K562 (cell line): ENCODE measurements around the gene NEU3. TPM values are rescaled to one million over a fixed set of nuclear protein-coding genes. Genes with fewer than 3 reads are reported as not detected.

ENCODE experiments used
- ATAC-seq: fragments of 200-7000 bp; cut with Tn5 transposase; 3 replicates; pipeline ENCODE4 v1.9.1; 2020; ENCODE audit warnings: moderate library complexity
- BruUV-seq: library from RNA; stranded (reverse); fragments of 400-500 nt; replicated peaks from 2 replicates; lab custom pipeline; 2021; lab: Mats Ljungman, UMichigan
- CTCF ChIA-PET: fragments of 300-600 bp; formaldehyde crosslinking; extraction: SDS; loops from one replicate; lab custom pipeline; 2021; ENCODE audit warnings: low intra/inter-chr PET ratio; lab: Yijun Ruan, JAX
- POLR2A ChIA-PET: fragments of 300-600, 350-650 bp; sonication (Branson Sonifier 250); formaldehyde crosslinking; extraction: SDS; loops from one replicate; lab custom pipeline; 2021; ENCODE audit warnings: antibody characterized with exemption, inconsistent platforms; lab: Yijun Ruan, JAX
- DNase-seq, 4 experiments: peaks; one replicate each; pipeline versions ENCODE4 v3.0.0 to v3.0.0-alpha.2; 2011 to 2018; ENCODE audit warnings: low spot score in 3 of 4, mixed read lengths in 3 of 4; ENCODE audit errors: extremely low read depth in 1 of 4
- FAIRE-seq: peaks from 2 replicates; lab custom pipeline; 2011; peaks lifted over from hg19 to GRCh38; lab: Jason Lieb, UNC
- H2AFZ ChIP-seq: 2 replicates; pipeline ENCODE4 v1.6.0; 2011; ENCODE audit warnings: low read depth, low read length, control low read depth, inconsistent platforms
- H3K27ac ChIP-seq: fragments of 200-600 bp; 3 replicates; pipeline ENCODE4 v1.8.0; 2011; ENCODE audit warnings: low read depth, mild to moderate bottlenecking, control low read depth, inconsistent platforms, low read length, moderate library complexity, mixed read lengths; ENCODE audit errors: extremely low read depth
- H3K27me3 ChIP-seq, 2 experiments: fragments of 300-600 bp in 1 of 2; 2 replicates in 1 of 2; 3 replicates in 1 of 2; pipeline versions ENCODE4 v1.6.0 to v1.8.0; 2011; ENCODE audit warnings: inconsistent platforms in 2 of 2, low read length in 2 of 2, mild to moderate bottlenecking in 1 of 2, mixed read lengths in 1 of 2, moderate library complexity in 1 of 2; ENCODE audit not compliant: control insufficient read depth in 2 of 2, insufficient read depth in 2 of 2
- H3K36me3 ChIP-seq: fragments of 300-600 bp; 3 replicates; pipeline ENCODE4 v1.8.0; 2011; ENCODE audit warnings: mild to moderate bottlenecking, low read length, inconsistent platforms; ENCODE audit not compliant: control insufficient read depth, insufficient read depth
- H3K4me1 ChIP-seq, 2 experiments: fragments of 200-600 bp in 1 of 2; replicated peaks in 1 of 2; 2 replicates in 1 of 2; 3 replicates in 1 of 2; pipeline versions ENCODE4 v1.5.1 to v1.8.0; 2011; ENCODE audit warnings: inconsistent platforms in 2 of 2, low read length in 2 of 2, mild to moderate bottlenecking in 1 of 2, mixed read lengths in 1 of 2, moderate library complexity in 1 of 2; ENCODE audit not compliant: control insufficient read depth in 2 of 2, insufficient read depth in 2 of 2
- H3K4me2 ChIP-seq: 2 replicates; pipeline ENCODE4 v1.6.1; 2011; ENCODE audit warnings: low read length, control low read depth, inconsistent platforms, mixed read lengths; ENCODE audit not compliant: insufficient read depth
- H3K4me3 ChIP-seq: fragments of 200-600 bp; sonication (generic), shearing (Covaris generic); 2 replicates; pipeline ENCODE4 v1.5.1; 2016; ENCODE audit warnings: control low read depth, inconsistent platforms
- H3K79me2 ChIP-seq: fragments of 200-600 bp; 3 replicates; pipeline ENCODE4 v1.8.0; 2011; ENCODE audit warnings: low read length, inconsistent platforms; ENCODE audit not compliant: control insufficient read depth, insufficient read depth
- H3K9ac ChIP-seq, 2 experiments: 2 replicates each; pipeline versions ENCODE4 v1.6.0 to v1.6.1; 2011; ENCODE audit warnings: low read depth in 2 of 2, low read length in 2 of 2, control low read depth in 1 of 2, inconsistent platforms in 1 of 2, mild to moderate bottlenecking in 1 of 2, mixed read lengths in 1 of 2; ENCODE audit not compliant: insufficient read depth in 1 of 2
- H3K9me1 ChIP-seq: one replicate; pipeline ENCODE4 v1.6.0; 2011; ENCODE audit warnings: inconsistent platforms, mild to moderate bottlenecking, low read length, moderate library complexity; ENCODE audit not compliant: control insufficient read depth, insufficient read depth
- H3K9me3 ChIP-seq: replicated peaks from 2 replicates; pipeline ENCODE4 v1.5.1; 2011; ENCODE audit warnings: low read depth, low read length, inconsistent platforms; ENCODE audit not compliant: control insufficient read depth, insufficient read depth
- H4K20me1 ChIP-seq: replicated peaks from 2 replicates; pipeline ENCODE4 v1.6.1; 2011; ENCODE audit warnings: low read length, inconsistent platforms, mixed read lengths; ENCODE audit not compliant: control insufficient read depth, insufficient read depth
- EZH2 ChIP-seq: IDR thresholded peaks from 2 replicates; pipeline ENCODE4 v1.6.1; 2012; ENCODE audit warnings: low read depth, mild to moderate bottlenecking, inconsistent platforms, low read length, borderline replicate concordance
- MITF ChIP-seq: IDR thresholded peaks from 2 replicates; pipeline ENCODE4 v1.6.1; 2014; ENCODE audit warnings: antibody characterized with exemption
- NR0B1 ChIP-seq: fragments of 450-650 bp; IDR thresholded peaks from one replicate; pipeline ENCODE4 v1.6.1; 2018; ENCODE audit warnings: mild to moderate bottlenecking, moderate library complexity; ENCODE audit not compliant: partially characterized antibody
- PML ChIP-seq: IDR thresholded peaks from 2 replicates; pipeline ENCODE4 v1.6.1; 2012; ENCODE audit warnings: low read length, inconsistent platforms
- RNF2 ChIP-seq: sonication (generic); IDR thresholded peaks from 2 replicates; pipeline ENCODE4 v1.6.1; 2016
- SIRT6 ChIP-seq: IDR thresholded peaks from one replicate; pipeline ENCODE4 v1.6.1; 2012; ENCODE audit warnings: low read depth, mild to moderate bottlenecking, control low read depth, inconsistent platforms, low read length, moderate library complexity
- ZNF140 ChIP-seq: fragments of 250-450 bp; sonication (Bioruptor Pico); IDR thresholded peaks from 2 replicates; pipeline ENCODE4 v1.8.0; 2021; ENCODE audit warnings: moderate library complexity, mild to moderate bottlenecking, inconsistent platforms
- ZNF384 ChIP-seq: IDR thresholded peaks from 2 replicates; pipeline ENCODE4 v1.6.1; 2012; ENCODE audit warnings: low read depth, low read length, improper control_type of control experiment
- ZNF668 ChIP-seq: fragments of 250-450 bp; sonication (Bioruptor Pico); IDR thresholded peaks from 2 replicates; pipeline ENCODE4 v1.8.0; 2022; ENCODE audit warnings: mild to moderate bottlenecking, inconsistent platforms
- whole genome bisulfite sequencing: fragments of 100-300 bp; shearing (Covaris generic); methylation state at CpG from one replicate; pipeline ENCODE4 v1.1.6; 2016; ENCODE audit warnings: low coverage, mixed read lengths; ENCODE audit not compliant: insufficient coverage; ENCODE audit errors: missing lambda C conversion rate; 5-methylcytosine and 5-hydroxymethylcytosine counted together
- in situ Hi-C: fragments of 300-500 bp; cut with MboI; formaldehyde crosslinking; loops from 4 replicates; pipeline ENCODE4 v1.15.0; 2018; ENCODE audit warnings: inconsistent platforms, mixed read lengths
- intact Hi-C: fragments of 100-400 bp; cut with micrococcal nuclease; formaldehyde crosslinking; loops from 2 replicates; pipeline ENCODE4 v1.14.2; 2022
- polyA plus RNA-seq, 8 experiments: library from polyadenylated mRNA; depleted of rRNA in 4 of 8; stranded (reverse) in 5 of 8; unstranded in 3 of 8; fragments of >200 nt; fragmentation: Nextera tagmentation in 2 of 8; fragmentation: Illumina TruSeq in 1 of 8; extraction: Ambion mirVana in 2 of 8; extraction: Trizol in 1 of 8; gene quantifications; 2 replicates each; pipeline versions ENCODE4 v1.2.1 to v1.2.3, GENCODE V29; 2011 to 2014; ENCODE audit warnings: inconsistent platforms in 1 of 8, missing spikeins in 1 of 8
- total RNA-seq, 7 experiments: library from RNA; depleted of rRNA in 6 of 7; stranded (reverse); fragments of >200 nt in 6 of 7; fragmentation: Illumina TruSeq in 2 of 7; extraction: Trizol in 2 of 7; gene quantifications; 2 replicates each; pipeline versions ENCODE4 v1.2.1 to v1.2.3, GENCODE V29; 2011 to 2021; ENCODE audit warnings: low replicate concordance in 1 of 7
- TF ChIP-seq, protein P1 (sequence below): fragments of 250-450 bp; sonication (Bioruptor Pico); IDR thresholded peaks from 2 replicates; pipeline ENCODE4 v1.8.0; 2022; ENCODE audit warnings: inconsistent platforms, mild to moderate bottlenecking, moderate library complexity, borderline replicate concordance
- TF ChIP-seq, protein P2 (sequence below), 2 experiments: fragments of 450-650 bp in 1 of 2; sonication (generic) in 1 of 2; formaldehyde crosslinking; conservative IDR thresholded peaks; 2 replicates each; pipeline versions ENCODE4 v1.4.0 to v1.8.1; 2020 to 2022; ENCODE audit warnings: mild to moderate bottlenecking in 1 of 2, missing genetic modification reagents in 1 of 2
- TF ChIP-seq, protein P3 (sequence below): sonication (generic); formaldehyde crosslinking; IDR thresholded peaks from 2 replicates; pipeline ENCODE4 v1.8.0; 2022; ENCODE audit warnings: missing genetic modification reagents, mild to moderate bottlenecking, borderline replicate concordance

Gene NEU3
- total and polyA plus RNA-seq, 9 of the 15 experiments (the other 6 are each of a cell fraction or from before 2014, with no cell fraction given), result 6.2 to 41.3 (median 31.1) TPM

- CTCF ChIA-PET, result no interaction called here
- no peak overlapping the region for H3K4me2 ChIP-seq
- no peaks in the 10 kb centered on the region for H4K20me1 ChIP-seq
- no peak overlapping the region for H2AFZ ChIP-seq
- WGBS, result 65% methylated on average over 3 of the region's 3 CpGs
- H3K9me3 ChIP-seq, result no peaks in the 10 kb centered on the region
- H3K9me1 ChIP-seq, result no peaks in the 10 kb centered on the region
- H3K27me3 ChIP-seq, result no peaks in the 10 kb centered on the region
- H3K4me1 ChIP-seq, result peaks cover 0 to 3% of the 10 kb centered on the region in 2 experiments; a peak in 3 of 5 replicates
- intact Hi-C loops, result no loop called here
- DNase-seq (no peak), ATAC-seq (no peak), FAIRE-seq (no peak)
- in situ Hi-C loops, result no loop called here
- no peak overlapping the region for H3K4me3 ChIP-seq
- no TSS peak for BruUV-seq
- H3K79me2 ChIP-seq, result peaks cover 4% of the 10 kb centered on the region
- peaks cover 10% of the 10 kb centered on the region for H3K36me3 ChIP-seq
- no peak overlapping the region for H3K27ac ChIP-seq
- POLR2A ChIA-PET, result interaction anchor here (0.8 to 1.6 kb wide), 5 partner anchors 8 to 34 kb away, joined by 3 to 6 read pairs (median 4); partner anchors contain the start of gene SPCS2
- no peak overlapping the region for H3K9ac ChIP-seq
- TF ChIP-seq ZNF668 (CRISPR knock-in tag) (no peak), PML (no peak), EZH2 (no peak), SIRT6 (no peak), ZNF384 (no peak), NR0B1 (no peak), ZNF140 (CRISPR knock-in tag) (no peak), RNF2 (no peak), MITF (no peak)
- TF ChIP-seq, protein P1, sequence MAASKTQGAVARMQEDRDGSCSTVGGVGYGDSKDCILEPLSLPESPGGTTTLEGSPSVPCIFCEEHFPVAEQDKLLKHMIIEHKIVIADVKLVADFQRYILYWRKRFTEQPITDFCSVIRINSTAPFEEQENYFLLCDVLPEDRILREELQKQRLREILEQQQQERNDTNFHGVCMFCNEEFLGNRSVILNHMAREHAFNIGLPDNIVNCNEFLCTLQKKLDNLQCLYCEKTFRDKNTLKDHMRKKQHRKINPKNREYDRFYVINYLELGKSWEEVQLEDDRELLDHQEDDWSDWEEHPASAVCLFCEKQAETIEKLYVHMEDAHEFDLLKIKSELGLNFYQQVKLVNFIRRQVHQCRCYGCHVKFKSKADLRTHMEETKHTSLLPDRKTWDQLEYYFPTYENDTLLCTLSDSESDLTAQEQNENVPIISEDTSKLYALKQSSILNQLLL, result no peak
- TF ChIP-seq, protein P2, sequence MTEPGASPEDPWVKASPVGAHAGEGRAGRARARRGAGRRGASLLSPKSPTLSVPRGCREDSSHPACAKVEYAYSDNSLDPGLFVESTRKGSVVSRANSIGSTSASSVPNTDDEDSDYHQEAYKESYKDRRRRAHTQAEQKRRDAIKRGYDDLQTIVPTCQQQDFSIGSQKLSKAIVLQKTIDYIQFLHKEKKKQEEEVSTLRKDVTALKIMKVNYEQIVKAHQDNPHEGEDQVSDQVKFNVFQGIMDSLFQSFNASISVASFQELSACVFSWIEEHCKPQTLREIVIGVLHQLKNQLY (CRISPR knock-in tag; conservative IDR thresholded peaks at IDR 0.05), result no peak
- TF ChIP-seq, protein P3, sequence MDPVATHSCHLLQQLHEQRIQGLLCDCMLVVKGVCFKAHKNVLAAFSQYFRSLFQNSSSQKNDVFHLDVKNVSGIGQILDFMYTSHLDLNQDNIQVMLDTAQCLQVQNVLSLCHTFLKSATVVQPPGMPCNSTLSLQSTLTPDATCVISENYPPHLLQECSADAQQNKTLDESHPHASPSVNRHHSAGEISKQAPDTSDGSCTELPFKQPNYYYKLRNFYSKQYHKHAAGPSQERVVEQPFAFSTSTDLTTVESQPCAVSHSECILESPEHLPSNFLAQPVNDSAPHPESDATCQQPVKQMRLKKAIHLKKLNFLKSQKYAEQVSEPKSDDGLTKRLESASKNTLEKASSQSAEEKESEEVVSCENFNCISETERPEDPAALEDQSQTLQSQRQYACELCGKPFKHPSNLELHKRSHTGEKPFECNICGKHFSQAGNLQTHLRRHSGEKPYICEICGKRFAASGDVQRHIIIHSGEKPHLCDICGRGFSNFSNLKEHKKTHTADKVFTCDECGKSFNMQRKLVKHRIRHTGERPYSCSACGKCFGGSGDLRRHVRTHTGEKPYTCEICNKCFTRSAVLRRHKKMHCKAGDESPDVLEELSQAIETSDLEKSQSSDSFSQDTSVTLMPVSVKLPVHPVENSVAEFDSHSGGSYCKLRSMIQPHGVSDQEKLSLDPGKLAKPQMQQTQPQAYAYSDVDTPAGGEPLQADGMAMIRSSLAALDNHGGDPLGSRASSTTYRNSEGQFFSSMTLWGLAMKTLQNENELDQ, result no peak
These were observed 4.7 kb upstream of the NEU3 start for GRCh38 chr11:74984070-74984469.
